Left renal pelvis (tissue), 4 donors: ENCODE results near the gene MATR3. TPM values are rescaled to one million over a fixed set of nuclear protein-coding genes. Genes with fewer than 3 reads are reported as not detected.

Experiments
- DNase-seq, 4 donors: peaks; one replicate each; pipeline ENCODE4 v3.0.0-alpha.2; 2013; ENCODE audit warnings: low read depth in 4 of 4, low spot score in 3 of 4
- polyA plus RNA-seq, 4 donors: library from polyadenylated mRNA; unstranded; fragments of 120-200 nt; gene quantifications; one replicate each; pipeline ENCODE4 v1.2.1, GENCODE V29; 2013; ENCODE audit not compliant: insufficient read length in 4 of 4

MATR3 gene
- polyA plus RNA-seq, 4 donors: 547 to 863 (median 659) TPM

- DNase-seq: no peak
Measured at GRCh38 chr5:139271201-139272027, 22.1 kb upstream of the MATR3 start.

GRCh38 chr5:139272471-139273321 lies 20.8 kb upstream of the MATR3 start:
- no peak for DNase-seq

- no peak for DNase-seq
Measured at GRCh38 chr5:139273322-139273571, 20.3 kb upstream of the MATR3 start.

GRCh38 chr5:139273572-139274289 lies 19.8 kb upstream of the MATR3 start:
- DNase-seq: peak; percentile 58 to 73 (median 62)

GRCh38 chr5:139275536-139275935 lies 18.0 kb upstream of the MATR3 start:
- no peak for DNase-seq

GRCh38 chr5:139275956-139276355 lies 17.6 kb upstream of the MATR3 start:
- DNase-seq: no peak

GRCh38 chr5:139276426-139276825 lies 17.1 kb upstream of the MATR3 start:
- DNase-seq: no peak

- DNase-seq: no peak
Measured at GRCh38 chr5:139277171-139277570, 16.4 kb upstream of the MATR3 start.

GRCh38 chr5:139278540-139279274 lies 14.8 kb upstream of the MATR3 start:
- DNase-seq: no peak

- no peak for DNase-seq
Measured at GRCh38 chr5:139282197-139282557, 11.4 kb upstream of the MATR3 start.

- no peak for DNase-seq
Measured at GRCh38 chr5:139283252-139284166, 10.0 kb upstream of the MATR3 start.

GRCh38 chr5:139284295-139284694 lies 9.2 kb upstream of the MATR3 start:
- no peak for DNase-seq

- no peak for DNase-seq
Measured at GRCh38 chr5:139285651-139286392, 7.7 kb upstream of the MATR3 start.

GRCh38 chr5:139287890-139288635 lies 5.5 kb upstream of the MATR3 start:
- no peak for DNase-seq

- DNase-seq: no peak
Measured at GRCh38 chr5:139291051-139291450, 2.5 kb upstream of the MATR3 start.

GRCh38 chr5:139293202-139293506 lies 386 bp upstream of the MATR3 start:
- DNase-seq: no peak

GRCh38 chr5:139294374-139295165 lies 1.0 kb downstream of the MATR3 start:
- peak; percentile 79 to 83 (median 80) for DNase-seq
